ENCODE data around the gene ISY1. TPM values are rescaled to one million over a fixed set of nuclear protein-coding genes. Genes with fewer than 3 reads are reported as not detected.
"Not testable (repeated sequence)": the region's sequence is repeated elsewhere in the genome, so short reads cannot be mapped to it uniquely, and the experiment has no call there.

ISY1 gene
- total RNA-seq, 4 donors from 2014 or later = 19.6 to 34.9 (median 22.3) TPM

DNA sequence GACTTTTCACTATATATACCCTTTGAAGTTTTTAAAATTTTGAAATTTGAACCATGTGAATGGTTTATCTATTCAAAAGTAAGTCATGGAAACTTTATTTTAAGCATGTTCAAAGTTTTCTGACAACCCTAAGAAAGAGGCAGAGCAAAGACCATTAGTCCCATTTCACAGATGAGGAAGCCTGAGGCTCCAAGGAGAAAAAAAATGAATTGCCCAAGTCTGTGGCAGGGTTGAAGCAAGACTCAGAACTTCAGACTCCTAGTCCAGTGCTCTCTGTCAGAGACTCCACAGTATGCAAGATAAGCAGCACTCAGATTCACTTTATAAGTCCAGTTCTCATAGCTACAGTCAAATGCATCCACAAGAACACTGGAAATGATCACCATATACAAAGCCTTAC, 43.7 kb downstream of the ISY1 start:
- Histone ChIP-seq H3K4me3 (no peak overlapping the region), H3K4me1 (peaks cover 15 to 18% of the 10 kb centered on the region in 2 donors), H3K27me3 (no peaks in the 10 kb centered on the region), H3K9me3 (no peaks in the 10 kb centered on the region), H3K36me3 (peaks cover 0 to 5% of the 10 kb centered on the region in 2 donors), H3K27ac (no peak overlapping the region)
- intact Hi-C loops (cut with DNase I; ENCODE audit: low total_unique reads) = no loop called here
- in situ Hi-C loops (cut with MboI; ENCODE audit: low sequenced_read_pairs in 4 of 4) = no loop called here
- no peak for TF ChIP-seq POLR2A (IDR thresholded peaks at IDR 0.05)
- TF ChIP-seq CTCF (IDR thresholded peaks at IDR 0.05 in 4 of 5, conservative IDR thresholded peaks at IDR 0.05 in 1 of 5) = no peak
- no peak for ATAC-seq
- DNase-seq = no peak

DNA sequence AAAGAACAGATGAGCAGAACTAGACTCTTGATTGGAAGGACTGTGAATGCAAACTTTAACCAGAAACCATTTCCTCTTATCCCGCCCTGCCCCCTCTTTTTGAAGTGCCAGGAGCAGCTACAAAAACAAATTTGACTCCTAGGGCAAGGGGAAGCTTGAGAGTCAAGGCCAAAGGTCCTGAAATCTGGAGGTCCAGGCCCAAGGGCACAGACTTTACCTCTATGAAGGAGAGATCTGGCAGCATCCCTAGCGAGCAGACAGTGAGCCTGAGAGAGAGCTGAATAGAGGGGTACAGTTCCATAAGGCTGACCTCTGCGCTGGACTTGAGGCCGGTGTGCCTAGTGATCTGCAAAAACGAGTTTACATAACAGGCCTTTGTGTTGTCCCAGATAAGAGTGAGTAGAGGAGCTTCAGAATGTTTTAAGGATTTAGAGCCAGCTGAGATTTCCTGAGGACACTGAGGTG, 44.3 kb downstream of the ISY1 start:
- intact Hi-C loops (cut with DNase I; ENCODE audit: low total_unique reads) (no loop called here), in situ Hi-C loops (cut with MboI; ENCODE audit: low sequenced_read_pairs in 4 of 4) (no loop called here)
- Histone ChIP-seq H3K27me3 (no peaks in the 10 kb centered on the region), H3K4me1 (peaks cover 15% of the 10 kb centered on the region in 2 donors), H3K9me3 (no peaks in the 10 kb centered on the region), H3K36me3 (peaks cover 0 to 5% of the 10 kb centered on the region in 2 donors), H3K27ac (no peak overlapping the region), H3K4me3 (no peak overlapping the region)
- DNase-seq (no peak), ATAC-seq (no peak)
- no peak for TF ChIP-seq CTCF (IDR thresholded peaks at IDR 0.05 in 4 of 5, conservative IDR thresholded peaks at IDR 0.05 in 1 of 5)
- no peak for TF ChIP-seq POLR2A (IDR thresholded peaks at IDR 0.05)

- Histone ChIP-seq H3K9me3 (no peaks in the 10 kb centered on the region), H3K27me3 (no peaks in the 10 kb centered on the region), H3K36me3 (peaks cover 0 to 5% of the 10 kb centered on the region in 2 donors), H3K27ac (no peak overlapping the region), H3K4me3 (no peak overlapping the region), H3K4me1 (peaks cover under 1 to 5% of the 10 kb centered on the region in 2 donors)
- TF ChIP-seq POLR2A (IDR thresholded peaks at IDR 0.05) (no peak), CTCF (IDR thresholded peaks at IDR 0.05 in 4 of 5, conservative IDR thresholded peaks at IDR 0.05 in 1 of 5) (no peak)
- intact Hi-C loops (cut with DNase I; ENCODE audit: low total_unique reads) (no loop called here), in situ Hi-C loops (cut with MboI; ENCODE audit: low sequenced_read_pairs in 4 of 4) (no loop called here)
- DNase-seq (no peak), ATAC-seq (no peak)
These were observed 46.4 kb downstream of the ISY1 start for GRCh38 chr3:129114455-129114854.

DNA sequence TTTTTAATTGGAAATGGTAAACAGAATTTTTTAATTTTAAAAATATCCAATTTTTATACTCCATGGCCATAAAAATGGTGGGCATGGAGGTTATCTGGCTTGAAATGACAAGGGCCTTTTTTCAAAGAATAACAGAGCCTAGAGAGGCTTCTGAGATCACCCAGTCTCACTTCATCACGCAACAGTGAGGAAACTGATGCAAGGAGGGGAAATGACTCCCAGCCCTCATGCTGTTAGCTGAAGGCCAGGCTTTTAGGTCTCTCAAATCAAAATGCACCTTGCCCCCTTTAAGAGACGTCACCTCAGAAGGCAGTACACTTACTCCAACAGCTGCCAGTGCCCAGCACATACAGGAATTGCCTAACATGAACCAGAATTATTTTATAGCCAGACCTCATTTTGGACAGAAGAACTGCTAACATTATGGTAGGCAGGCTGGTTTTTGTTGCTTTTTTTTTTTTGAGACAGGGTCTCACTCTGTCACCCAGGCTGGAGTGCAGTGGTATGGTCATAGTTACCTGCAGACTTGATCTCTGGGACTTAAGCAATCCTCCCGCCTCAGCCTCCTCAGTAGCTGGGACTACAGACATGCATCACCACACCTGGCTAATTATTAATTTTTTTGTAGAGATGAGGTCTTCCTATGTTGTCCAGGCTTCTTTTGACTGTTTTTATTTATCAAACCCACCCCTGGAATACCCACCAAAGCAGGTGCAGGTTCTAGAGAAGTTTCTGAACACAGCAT, 48.4 kb downstream of the ISY1 start:
- DNase-seq (no peak), ATAC-seq (no peak)
- H3K4me3 ChIP-seq = no peak overlapping the region
- no peaks in the 10 kb centered on the region for H3K27me3 ChIP-seq
- intact Hi-C loops (cut with DNase I; ENCODE audit: low total_unique reads) = no loop called here
- no peaks in the 10 kb centered on the region for H3K4me1 ChIP-seq
- no peaks in the 10 kb centered on the region for H3K9me3 ChIP-seq
- no peak overlapping the region for H3K27ac ChIP-seq
- no peak for TF ChIP-seq POLR2A (IDR thresholded peaks at IDR 0.05)
- no peak for TF ChIP-seq CTCF (IDR thresholded peaks at IDR 0.05 in 4 of 5, conservative IDR thresholded peaks at IDR 0.05 in 1 of 5)
- in situ Hi-C loops (cut with MboI; ENCODE audit: low sequenced_read_pairs in 4 of 4) = no loop called here
- peaks cover 0 to 12% of the 10 kb centered on the region in 2 donors for H3K36me3 ChIP-seq

- H3K9me3 ChIP-seq; H3K27ac ChIP-seq; H3K4me3 ChIP-seq; H3K27me3 ChIP-seq; intact Hi-C loops (cut with DNase I; ENCODE audit: low total_unique reads); ATAC-seq; H3K4me1 ChIP-seq; DNase-seq; in situ Hi-C loops (cut with MboI; ENCODE audit: low sequenced_read_pairs in 4 of 4): not testable (repeated sequence)
- H3K36me3 ChIP-seq = peaks cover 0 to 12% of the 10 kb centered on the region in 2 donors
These were observed 49.6 kb downstream of the ISY1 start for GRCh38 chr3:129111076-129111780.

Measured in gastrocnemius medialis (tissue), 4 donors.